ENCODE results near the gene IGF1R. TPM values are rescaled to one million over a fixed set of nuclear protein-coding genes. Genes with fewer than 3 reads are reported as not detected.

The IGF1R gene
- total and polyA plus RNA-seq, 2 of the 13 experiments (the other 11 are each of a cell fraction or from before 2014, with no cell fraction given) = 15.9 to 18.4 TPM

DNA sequence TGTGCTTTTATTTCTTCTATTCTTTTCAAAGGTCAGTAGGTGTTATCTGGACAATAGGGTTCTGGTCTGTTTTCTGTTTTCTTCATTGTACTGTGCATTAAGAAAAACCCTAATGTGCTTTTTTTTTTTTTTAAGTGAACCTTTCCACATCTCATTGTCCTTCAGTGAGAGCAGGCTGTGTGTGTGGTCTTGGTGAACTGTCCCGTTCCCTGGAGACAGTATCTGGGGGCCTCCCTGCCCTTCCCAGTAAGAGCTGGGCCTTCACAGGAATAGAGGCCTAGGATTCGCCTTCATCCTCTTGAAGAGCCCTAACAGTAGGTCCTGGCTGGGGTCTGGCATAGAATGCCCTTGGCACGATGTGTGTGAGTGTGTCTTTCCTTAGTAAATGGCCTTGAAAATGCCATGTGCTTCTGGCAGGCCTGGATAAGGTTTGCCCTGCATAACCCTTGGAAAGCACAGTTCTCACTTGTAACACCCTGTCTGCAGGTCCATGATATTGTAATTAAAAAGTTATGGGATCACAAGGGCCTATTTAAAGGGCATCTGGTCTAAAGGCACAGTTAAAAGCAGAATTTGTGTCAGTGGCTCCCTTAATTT lies 81.2 kb downstream of the IGF1R start:
- FAIRE-seq (no peak), DNase-seq (ENCODE audit: low spot score) (no peak), ATAC-seq (no peak)
- H3K4me1 ChIP-seq (ENCODE audit: insufficient read depth, low read length) = peaks cover 98% of the 10 kb centered on the region
- no peak overlapping the region for H3K4me2 ChIP-seq (ENCODE audit: low read depth, low read length)
- in situ Hi-C loops (cut with HindIII; ENCODE audit: extremely low pct_ligation_motif_present, low pct_unique_long_range_greater_than_20kb) (no loop called here), intact Hi-C loops (cut with micrococcal nuclease; ENCODE audit: unreplicated experiment) (loop anchor here (5.0 kb wide), 1 partner anchor 77 kb away; no protein-coding TSS in a partner anchor)
- no peak for TF ChIP-seq NFRKB (IDR thresholded peaks at IDR 0.05)
- TF ChIP-seq ELF3 (CRISPR knock-in tag; IDR thresholded peaks at IDR 0.05) = no peak
- TF ChIP-seq GZF1 (CRISPR knock-in tag; IDR thresholded peaks at IDR 0.05) = no peak
- no peak for TF ChIP-seq TEAD3 (CRISPR knock-in tag; optimal IDR thresholded peaks at IDR 0.05; ENCODE audit: borderline replicate concordance)
- no peak for TF ChIP-seq POLR2G (IDR thresholded peaks at IDR 0.05; ENCODE audit: low read depth, low read length)
- TF ChIP-seq HOMEZ (CRISPR knock-in tag; IDR thresholded peaks at IDR 0.05; ENCODE audit: low read depth) = no peak
- no peak for TF ChIP-seq ZNF597 (CRISPR knock-in tag; IDR thresholded peaks at IDR 0.05)
- TF ChIP-seq, protein P1, sequence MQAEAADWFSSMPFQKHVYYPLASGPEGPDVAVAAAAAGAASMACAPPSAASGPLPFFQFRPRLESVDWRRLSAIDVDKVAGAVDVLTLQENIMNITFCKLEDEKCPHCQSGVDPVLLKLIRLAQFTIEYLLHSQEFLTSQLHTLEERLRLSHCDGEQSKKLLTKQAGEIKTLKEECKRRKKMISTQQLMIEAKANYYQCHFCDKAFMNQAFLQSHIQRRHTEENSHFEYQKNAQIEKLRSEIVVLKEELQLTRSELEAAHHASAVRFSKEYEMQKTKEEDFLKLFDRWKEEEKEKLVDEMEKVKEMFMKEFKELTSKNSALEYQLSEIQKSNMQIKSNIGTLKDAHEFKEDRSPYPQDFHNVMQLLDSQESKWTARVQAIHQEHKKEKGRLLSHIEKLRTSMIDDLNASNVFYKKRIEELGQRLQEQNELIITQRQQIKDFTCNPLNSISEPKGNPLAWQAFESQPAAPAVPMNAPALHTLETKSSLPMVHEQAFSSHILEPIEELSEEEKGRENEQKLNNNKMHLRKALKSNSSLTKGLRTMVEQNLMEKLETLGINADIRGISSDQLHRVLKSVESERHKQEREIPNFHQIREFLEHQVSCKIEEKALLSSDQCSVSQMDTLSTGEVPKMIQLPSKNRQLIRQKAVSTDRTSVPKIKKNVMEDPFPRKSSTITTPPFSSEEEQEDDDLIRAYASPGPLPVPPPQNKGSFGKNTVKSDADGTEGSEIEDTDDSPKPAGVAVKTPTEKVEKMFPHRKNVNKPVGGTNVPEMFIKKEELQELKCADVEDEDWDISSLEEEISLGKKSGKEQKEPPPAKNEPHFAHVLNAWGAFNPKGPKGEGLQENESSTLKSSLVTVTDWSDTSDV (CRISPR knock-in tag; IDR thresholded peaks at IDR 0.05) = no peak
- TF ChIP-seq TSC22D2 (CRISPR knock-in tag; IDR thresholded peaks at IDR 0.05; ENCODE audit: borderline replicate concordance) = no peak
- TF ChIP-seq ETS1 (CRISPR knock-in tag; IDR thresholded peaks at IDR 0.05) = no peak
- H3K36me3 ChIP-seq (replicated peaks in 1 of 2; ENCODE audit: control insufficient read depth in 1 of 2, insufficient read depth in 2 of 2, low read length in 2 of 2) = no peaks in the 10 kb centered on the region; a peak in 3 of 5 replicates
- H3K9me3 ChIP-seq (ENCODE audit: low read length) = no peaks in the 10 kb centered on the region
- no peak overlapping the region for H2AFZ ChIP-seq (ENCODE audit: low read length)
- BruUV-seq (replicated peaks) = no TSS peak
- POLR2A ChIA-PET = no interaction called here
- no peak overlapping the region for H3K9ac ChIP-seq (ENCODE audit: insufficient read depth, low read depth, low read length)
- peaks cover 55% of the 10 kb centered on the region for H4K20me1 ChIP-seq (ENCODE audit: insufficient read depth, low read length)
- WGBS (ENCODE audit: low lambda C conversion rate) = 77% methylated on average over 3 of the region's 3 CpGs
- no peak overlapping the region for H3K27ac ChIP-seq (ENCODE audit: extremely low read length, insufficient read depth, low read length)
- no peak overlapping the region for H3K4me3 ChIP-seq (replicated peaks in 1 of 3; ENCODE audit: insufficient read depth in 1 of 3, low read depth in 2 of 3, low read length in 3 of 3)
- no peaks in the 10 kb centered on the region for H3K27me3 ChIP-seq (ENCODE audit: control insufficient read depth in 1 of 2, insufficient read depth in 2 of 2, low read length in 2 of 2)
- CTCF ChIA-PET (ENCODE audit: low intra/inter-chr PET ratio, low total read pairs) = no interaction called here
- H3K79me2 ChIP-seq (ENCODE audit: insufficient read depth, low read length) = peaks cover 95% of the 10 kb centered on the region
